Mesothelial cell of epicardium (in vitro differentiated cells): ENCODE measurements around the gene TP53AIP1. TPM values are rescaled to one million over a fixed set of nuclear protein-coding genes. Genes with fewer than 3 reads are reported as not detected.

Experiments
- DNase-seq, 2 experiments: peaks; one replicate each; pipeline ENCODE4 v3.0.0; 2021; ENCODE audit warnings: low spot score in 2 of 2; ENCODE audit not compliant: unreplicated experiment in 2 of 2
- H3K27ac Mint-ChIP-seq: 2 replicates; pipeline ENCODE4 v1.8.0; 2021; ENCODE audit warnings: mixed read lengths
- H3K27me3 Mint-ChIP-seq: 2 replicates; pipeline ENCODE4 v1.8.0; 2021; ENCODE audit warnings: low read depth, mixed read lengths
- H3K36me3 Mint-ChIP-seq: 2 replicates; pipeline ENCODE4 v1.8.0; 2021; ENCODE audit warnings: mixed read lengths
- H3K4me1 Mint-ChIP-seq: 2 replicates; pipeline ENCODE4 v1.8.0; 2021; ENCODE audit warnings: mixed read lengths
- H3K4me3 Mint-ChIP-seq: 2 replicates; pipeline ENCODE4 v1.8.0; 2021; ENCODE audit warnings: mild to moderate bottlenecking, moderate library complexity, mixed read lengths
- H3K9me3 Mint-ChIP-seq: 2 replicates; pipeline ENCODE4 v1.8.0; 2021; ENCODE audit warnings: mixed read lengths
- total RNA-seq: library from RNA; stranded (reverse); gene quantifications from 3 replicates; pipeline ENCODE4 v1.2.1, GENCODE V29; 2021
- TF ChIP-seq, protein P1 (sequence below): fragments of 200-600 bp; sonication (generic); IDR thresholded peaks from one replicate; pipeline ENCODE4 v1.5.0; 2021; ENCODE audit warnings: antibody characterized with exemption; ENCODE audit not compliant: unreplicated experiment

Gene TP53AIP1
- total RNA-seq, 1 donor from 2014 or later = 0.45 TPM

DNA sequence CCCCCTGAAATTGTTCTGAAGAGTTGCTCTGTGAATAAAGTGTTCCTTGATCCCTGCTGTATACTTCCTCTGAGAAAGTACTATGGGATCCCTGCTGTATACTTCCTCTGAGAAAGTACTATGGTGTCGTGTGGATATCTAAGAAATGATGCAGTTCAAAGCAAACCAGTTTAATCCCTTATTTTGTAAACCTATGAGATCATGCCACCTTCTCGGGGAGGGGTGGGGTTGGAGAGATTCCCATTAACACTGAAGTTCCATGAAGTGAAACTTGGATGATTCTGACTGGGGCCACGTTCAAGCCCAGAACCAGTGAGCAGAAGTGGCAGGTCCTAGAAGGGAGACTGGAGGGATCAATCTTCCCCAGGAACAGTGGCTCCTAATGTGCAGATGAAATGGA, 13.0 kb upstream of the TP53AIP1 start:
- TF ChIP-seq, protein P1, sequence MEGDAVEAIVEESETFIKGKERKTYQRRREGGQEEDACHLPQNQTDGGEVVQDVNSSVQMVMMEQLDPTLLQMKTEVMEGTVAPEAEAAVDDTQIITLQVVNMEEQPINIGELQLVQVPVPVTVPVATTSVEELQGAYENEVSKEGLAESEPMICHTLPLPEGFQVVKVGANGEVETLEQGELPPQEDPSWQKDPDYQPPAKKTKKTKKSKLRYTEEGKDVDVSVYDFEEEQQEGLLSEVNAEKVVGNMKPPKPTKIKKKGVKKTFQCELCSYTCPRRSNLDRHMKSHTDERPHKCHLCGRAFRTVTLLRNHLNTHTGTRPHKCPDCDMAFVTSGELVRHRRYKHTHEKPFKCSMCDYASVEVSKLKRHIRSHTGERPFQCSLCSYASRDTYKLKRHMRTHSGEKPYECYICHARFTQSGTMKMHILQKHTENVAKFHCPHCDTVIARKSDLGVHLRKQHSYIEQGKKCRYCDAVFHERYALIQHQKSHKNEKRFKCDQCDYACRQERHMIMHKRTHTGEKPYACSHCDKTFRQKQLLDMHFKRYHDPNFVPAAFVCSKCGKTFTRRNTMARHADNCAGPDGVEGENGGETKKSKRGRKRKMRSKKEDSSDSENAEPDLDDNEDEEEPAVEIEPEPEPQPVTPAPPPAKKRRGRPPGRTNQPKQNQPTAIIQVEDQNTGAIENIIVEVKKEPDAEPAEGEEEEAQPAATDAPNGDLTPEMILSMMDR = no peak
- Mint-ChIP-seq H3K4me1 (peaks cover 1% of the 10 kb centered on the region), H3K9me3 (no peaks in the 10 kb centered on the region), H3K27ac (no peak overlapping the region), H3K4me3 (no peak overlapping the region), H3K27me3 (no peaks in the 10 kb centered on the region), H3K36me3 (no peaks in the 10 kb centered on the region)
- DNase-seq = no peak

GRCh38 chr11:128953151-128953550, 10.5 kb upstream of the TP53AIP1 start:
- Mint-ChIP-seq H3K4me3 (no peak overlapping the region), H3K9me3 (no peaks in the 10 kb centered on the region), H3K27me3 (no peaks in the 10 kb centered on the region), H3K27ac (no peak overlapping the region), H3K4me1 (peaks cover 1% of the 10 kb centered on the region), H3K36me3 (no peaks in the 10 kb centered on the region)
- TF ChIP-seq, protein P1 = no peak
- DNase-seq = no peak

DNA sequence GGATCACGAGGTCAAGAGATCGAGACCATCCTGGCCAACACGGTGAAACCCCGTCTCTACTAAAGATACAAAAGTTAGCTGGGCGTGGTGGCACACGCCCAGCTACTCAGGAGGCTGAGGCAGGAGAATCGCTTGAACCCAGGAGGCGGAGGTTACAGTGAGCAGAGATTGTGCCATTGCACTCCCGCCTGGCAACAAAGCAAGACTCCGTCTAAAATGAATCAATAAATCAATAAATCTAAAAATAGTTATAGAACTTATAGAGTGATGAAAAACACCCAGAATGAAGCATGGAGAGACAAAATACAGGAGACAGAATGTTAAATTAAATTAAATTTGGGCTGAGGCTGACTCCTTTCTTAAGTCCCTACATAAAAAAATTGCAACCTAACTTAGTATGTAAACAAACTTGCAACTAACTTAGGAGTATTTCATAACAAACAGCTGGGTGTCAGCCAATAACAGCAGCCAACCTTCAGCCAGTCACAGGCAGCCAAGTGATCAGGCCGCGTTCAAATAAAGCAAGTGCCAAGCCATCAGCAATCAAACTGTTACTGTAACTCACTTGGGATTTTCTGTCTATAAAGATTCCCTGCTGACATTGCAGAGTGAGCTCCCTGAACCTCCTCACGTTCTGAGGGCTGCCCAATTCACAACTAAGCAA, 7.3 kb upstream of the TP53AIP1 start:
- H3K36me3 Mint-ChIP-seq = no peaks in the 10 kb centered on the region
- H3K9me3 Mint-ChIP-seq = no peaks in the 10 kb centered on the region
- H3K4me3 Mint-ChIP-seq = no peak overlapping the region
- no peak overlapping the region for H3K27ac Mint-ChIP-seq
- H3K27me3 Mint-ChIP-seq = no peaks in the 10 kb centered on the region
- no peak for DNase-seq
- no peaks in the 10 kb centered on the region for H3K4me1 Mint-ChIP-seq
- TF ChIP-seq, protein P1 = no peak

- H3K27me3 Mint-ChIP-seq = no peaks in the 10 kb centered on the region
- H3K36me3 Mint-ChIP-seq = no peaks in the 10 kb centered on the region
- TF ChIP-seq, protein P1 = no peak
- H3K4me1 Mint-ChIP-seq = no peaks in the 10 kb centered on the region
- no peak overlapping the region for H3K27ac Mint-ChIP-seq
- H3K9me3 Mint-ChIP-seq = no peaks in the 10 kb centered on the region
- no peak for DNase-seq
- no peak overlapping the region for H3K4me3 Mint-ChIP-seq
These were observed 5.9 kb upstream of the TP53AIP1 start for GRCh38 chr11:128948583-128948982.

GRCh38 chr11:128947773-128948172, 5.1 kb upstream of the TP53AIP1 start:
- H3K9me3 Mint-ChIP-seq = no peaks in the 10 kb centered on the region
- TF ChIP-seq, protein P1 = no peak
- H3K4me3 Mint-ChIP-seq = no peak overlapping the region
- no peaks in the 10 kb centered on the region for H3K36me3 Mint-ChIP-seq
- no peaks in the 10 kb centered on the region for H3K27me3 Mint-ChIP-seq
- no peak for DNase-seq
- no peak overlapping the region for H3K27ac Mint-ChIP-seq
- H3K4me1 Mint-ChIP-seq = no peaks in the 10 kb centered on the region
